ENCODE measurements around the gene SLC7A5. TPM values are rescaled to one million over a fixed set of nuclear protein-coding genes. Genes with fewer than 3 reads are reported as not detected.
A peak's percentile ranks its signal among the peaks of the same experiment; 100 is the strongest.

SLC7A5 gene
- total RNA-seq, 1 donor from 2014 or later: 41.6 TPM

DNA sequence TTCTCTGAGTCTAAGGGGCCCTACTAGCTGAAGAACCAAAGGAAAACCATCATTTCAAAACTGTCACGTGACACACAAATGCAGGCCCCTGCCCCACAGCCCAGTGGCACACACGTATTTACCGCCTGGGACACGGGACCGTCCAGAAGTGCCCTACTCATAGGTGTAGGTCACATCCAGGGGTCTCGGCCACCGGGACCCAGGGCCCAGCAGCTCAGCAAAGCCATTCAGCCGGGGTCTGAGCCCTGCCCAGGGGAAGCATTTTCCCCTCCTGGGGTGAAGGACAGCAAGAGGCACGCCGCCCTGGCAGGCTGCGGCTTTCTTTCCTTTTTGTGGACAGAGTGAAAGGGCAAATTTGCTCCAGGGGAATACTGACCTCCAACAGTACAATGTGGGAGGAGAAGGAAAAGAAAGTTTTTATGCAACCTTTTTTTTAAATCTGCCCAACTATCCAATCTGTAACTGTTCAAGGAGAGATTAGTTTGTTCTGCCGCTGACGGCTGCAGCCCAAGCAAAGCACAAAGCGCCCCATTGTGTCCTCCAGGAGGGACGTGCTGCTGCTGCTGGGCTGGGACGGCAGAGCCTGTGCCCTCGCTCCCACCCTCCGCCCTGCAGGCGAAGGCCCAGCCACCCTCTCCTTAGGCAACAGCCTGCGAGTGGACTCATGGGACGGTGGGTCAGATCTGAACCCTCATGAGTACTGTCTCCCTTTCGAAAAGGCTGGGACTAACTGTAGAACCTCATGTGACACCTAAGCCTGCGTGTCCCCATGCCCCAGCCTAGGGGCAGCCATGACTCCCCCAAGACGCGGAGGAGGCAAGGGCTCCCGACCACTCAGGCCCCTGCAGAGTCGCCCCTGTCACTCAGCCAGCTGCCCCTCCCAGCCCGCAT is 21.3 kb downstream of the SLC7A5 start:
- H3K27me3 Mint-ChIP-seq (ENCODE audit: low read depth): peaks cover 3% of the 10 kb centered on the region
- H3K4me1 Mint-ChIP-seq: peaks cover 30% of the 10 kb centered on the region
- TF ChIP-seq, protein P1, sequence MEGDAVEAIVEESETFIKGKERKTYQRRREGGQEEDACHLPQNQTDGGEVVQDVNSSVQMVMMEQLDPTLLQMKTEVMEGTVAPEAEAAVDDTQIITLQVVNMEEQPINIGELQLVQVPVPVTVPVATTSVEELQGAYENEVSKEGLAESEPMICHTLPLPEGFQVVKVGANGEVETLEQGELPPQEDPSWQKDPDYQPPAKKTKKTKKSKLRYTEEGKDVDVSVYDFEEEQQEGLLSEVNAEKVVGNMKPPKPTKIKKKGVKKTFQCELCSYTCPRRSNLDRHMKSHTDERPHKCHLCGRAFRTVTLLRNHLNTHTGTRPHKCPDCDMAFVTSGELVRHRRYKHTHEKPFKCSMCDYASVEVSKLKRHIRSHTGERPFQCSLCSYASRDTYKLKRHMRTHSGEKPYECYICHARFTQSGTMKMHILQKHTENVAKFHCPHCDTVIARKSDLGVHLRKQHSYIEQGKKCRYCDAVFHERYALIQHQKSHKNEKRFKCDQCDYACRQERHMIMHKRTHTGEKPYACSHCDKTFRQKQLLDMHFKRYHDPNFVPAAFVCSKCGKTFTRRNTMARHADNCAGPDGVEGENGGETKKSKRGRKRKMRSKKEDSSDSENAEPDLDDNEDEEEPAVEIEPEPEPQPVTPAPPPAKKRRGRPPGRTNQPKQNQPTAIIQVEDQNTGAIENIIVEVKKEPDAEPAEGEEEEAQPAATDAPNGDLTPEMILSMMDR (conservative IDR thresholded peaks at IDR 0.05): no peak
- H3K9me3 Mint-ChIP-seq: no peaks in the 10 kb centered on the region
- no peaks in the 10 kb centered on the region for H3K36me3 Mint-ChIP-seq (ENCODE audit: low read depth)
- peak; percentile 55 for DNase-seq (ENCODE audit: low read depth, low spot score)
- H3K4me3 Mint-ChIP-seq: peak overlapping the region; percentile 52
- H3K27ac Mint-ChIP-seq (ENCODE audit: unreplicated experiment): peak overlapping the region; percentile 75

DNA sequence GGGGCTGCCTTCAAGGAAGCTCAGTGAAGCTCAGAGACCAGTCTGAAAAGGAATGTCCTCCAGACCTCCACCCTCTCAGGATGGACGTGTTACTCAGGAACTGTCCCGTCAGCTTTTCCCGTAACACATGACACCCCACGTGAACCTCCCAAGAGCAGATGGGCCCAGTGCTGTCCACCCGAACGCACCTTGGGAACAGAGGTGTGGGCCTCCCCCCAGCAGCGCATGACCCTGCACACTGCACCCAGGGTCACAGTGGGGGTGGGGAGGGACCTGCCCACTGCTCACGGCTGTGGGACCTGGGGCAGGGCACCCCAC is 21.9 kb downstream of the SLC7A5 start:
- no peak for DNase-seq (ENCODE audit: low read depth, low spot score)
- TF ChIP-seq, protein P1 (conservative IDR thresholded peaks at IDR 0.05): no peak
- Mint-ChIP-seq H3K27ac (ENCODE audit: unreplicated experiment) (no peak overlapping the region), H3K4me3 (no peak overlapping the region), H3K36me3 (ENCODE audit: low read depth) (no peaks in the 10 kb centered on the region), H3K27me3 (ENCODE audit: low read depth) (no peaks in the 10 kb centered on the region), H3K4me1 (peaks cover 26% of the 10 kb centered on the region), H3K9me3 (no peaks in the 10 kb centered on the region)

DNA sequence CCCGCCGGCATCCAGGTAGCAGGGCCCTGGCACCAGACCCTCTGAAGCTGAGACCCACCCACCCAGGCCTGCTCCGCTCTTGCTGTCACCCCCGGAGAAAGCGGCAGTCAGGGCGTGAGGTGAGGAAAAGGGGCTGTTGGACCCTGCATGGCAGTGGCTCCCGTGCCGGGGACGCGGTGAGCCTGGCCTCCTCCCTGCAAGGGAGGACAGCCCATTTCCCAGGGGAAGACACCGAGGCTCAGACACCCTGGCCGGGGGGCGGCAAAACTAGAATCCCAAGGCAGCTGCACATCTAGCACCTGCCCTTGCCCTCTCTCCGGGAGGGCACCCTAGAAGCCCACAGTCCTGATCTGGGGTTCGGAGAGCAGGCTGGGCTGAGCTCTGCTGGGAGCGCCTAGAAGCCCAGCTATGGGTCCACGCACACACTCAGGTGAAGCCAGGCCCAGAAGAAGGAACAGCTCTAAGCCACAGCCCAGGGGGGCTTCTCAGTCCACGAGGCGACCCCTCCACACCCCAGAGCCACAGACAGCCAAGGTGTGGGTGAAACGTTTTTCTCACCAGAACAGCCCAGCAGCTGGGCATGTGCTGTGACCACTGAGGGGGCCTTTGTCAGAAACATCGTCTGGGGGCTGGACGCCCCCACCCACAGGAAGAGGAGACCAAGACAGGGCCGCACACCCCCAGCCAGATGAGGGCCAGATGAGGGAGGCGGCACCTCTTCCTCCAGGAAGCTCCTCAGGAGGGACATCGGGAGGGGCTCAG is 22.4 kb downstream of the SLC7A5 start:
- TF ChIP-seq, protein P1 (conservative IDR thresholded peaks at IDR 0.05): no peak
- H3K4me3 Mint-ChIP-seq: no peak overlapping the region
- no peak for DNase-seq (ENCODE audit: low read depth, low spot score)
- no peaks in the 10 kb centered on the region for H3K36me3 Mint-ChIP-seq (ENCODE audit: low read depth)
- peaks cover 26% of the 10 kb centered on the region for H3K4me1 Mint-ChIP-seq
- no peaks in the 10 kb centered on the region for H3K9me3 Mint-ChIP-seq
- no peak overlapping the region for H3K27ac Mint-ChIP-seq (ENCODE audit: unreplicated experiment)
- H3K27me3 Mint-ChIP-seq (ENCODE audit: low read depth): no peaks in the 10 kb centered on the region

DNA sequence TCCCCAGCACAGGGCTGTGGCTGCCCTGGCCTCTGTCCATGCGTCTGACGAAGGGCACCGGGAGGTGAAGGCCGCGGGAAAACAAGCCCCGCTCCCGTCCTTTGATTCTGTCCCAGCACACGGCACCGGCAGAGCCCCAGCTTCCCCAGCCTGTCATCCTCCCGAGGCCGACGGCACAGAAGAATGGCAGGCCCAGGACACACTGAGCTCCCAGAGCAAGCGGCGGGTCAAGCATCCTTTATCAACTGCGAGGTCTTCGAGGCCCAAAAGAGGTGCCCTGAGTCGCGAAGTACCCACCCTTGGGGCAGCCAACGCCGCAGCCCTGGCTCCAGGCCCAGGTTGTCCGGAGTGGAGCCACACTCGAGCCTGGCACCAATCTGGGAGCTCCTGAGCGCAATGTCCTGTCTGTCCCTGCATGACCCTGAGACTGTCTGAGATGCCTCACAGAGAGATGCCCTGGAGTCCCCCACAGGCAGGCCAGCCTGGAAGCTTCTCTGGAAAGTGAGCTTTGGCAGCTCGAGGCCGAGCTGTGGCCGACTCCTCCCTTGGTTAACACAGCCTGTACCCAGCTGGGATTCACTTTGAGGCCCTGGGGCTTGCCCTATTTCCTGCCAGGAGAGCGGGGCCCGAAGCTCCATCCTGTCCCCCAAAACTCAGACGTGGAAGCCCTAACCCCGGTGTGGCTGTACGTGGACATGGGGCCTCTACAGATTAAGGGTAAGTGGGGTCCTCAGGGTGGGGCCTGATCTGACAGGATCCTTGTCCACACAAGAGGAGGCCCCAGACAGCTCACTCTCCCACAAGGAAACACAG is 23.3 kb downstream of the SLC7A5 start:
- TF ChIP-seq, protein P1 (conservative IDR thresholded peaks at IDR 0.05): no peak
- H3K4me1 Mint-ChIP-seq: peaks cover 26% of the 10 kb centered on the region
- no peak overlapping the region for H3K27ac Mint-ChIP-seq (ENCODE audit: unreplicated experiment)
- H3K4me3 Mint-ChIP-seq: no peak overlapping the region
- no peaks in the 10 kb centered on the region for H3K27me3 Mint-ChIP-seq (ENCODE audit: low read depth)
- H3K36me3 Mint-ChIP-seq (ENCODE audit: low read depth): no peaks in the 10 kb centered on the region
- H3K9me3 Mint-ChIP-seq: no peaks in the 10 kb centered on the region
- no peak for DNase-seq (ENCODE audit: low read depth, low spot score)

DNA sequence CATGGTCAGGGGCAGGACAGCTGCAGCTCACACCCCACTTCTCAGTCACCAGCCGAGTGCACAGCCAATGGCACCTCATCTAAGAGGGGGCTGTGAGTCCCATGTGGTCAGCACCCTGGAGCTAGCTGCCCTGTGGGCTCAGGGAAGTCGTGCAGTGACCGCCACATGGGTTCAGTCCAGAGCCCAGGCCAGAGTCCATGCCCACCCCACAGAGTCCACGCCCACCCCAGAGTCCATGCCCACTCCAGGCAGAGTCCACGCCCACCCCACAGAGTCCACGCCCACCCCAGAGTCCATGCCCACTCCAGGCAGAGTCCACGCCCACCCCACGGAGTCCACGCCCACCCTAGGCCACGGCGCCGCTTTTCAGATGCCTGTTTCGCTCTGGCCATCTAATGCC is 24.1 kb downstream of the SLC7A5 start:
- Mint-ChIP-seq H3K36me3 (ENCODE audit: low read depth) (no peaks in the 10 kb centered on the region), H3K27me3 (ENCODE audit: low read depth) (no peaks in the 10 kb centered on the region), H3K4me1 (peaks cover 26% of the 10 kb centered on the region), H3K4me3 (no peak overlapping the region), H3K27ac (ENCODE audit: unreplicated experiment) (no peak overlapping the region), H3K9me3 (no peaks in the 10 kb centered on the region)
- TF ChIP-seq, protein P1 (conservative IDR thresholded peaks at IDR 0.05): no peak
- no peak for DNase-seq (ENCODE audit: low read depth, low spot score)
